SK-N-SH treated with all-trans-retinoic acid at 6 μM for 48 hours (cell line): Measurements from ENCODE around the gene RNF215.

Experiments
- ATAC-seq: fragments of 200-7000 bp; cut with Tn5 transposase; 3 replicates; pipeline ENCODE4 v1.9.1; 2020; ENCODE audit warnings: mild to moderate bottlenecking, moderate library complexity
- BACH2 ChIP-seq: fragments of 250-450 bp; sonication (Bioruptor Pico); IDR thresholded peaks from 2 replicates; pipeline ENCODE4 v1.9.0; 2021; ENCODE audit warnings: mild to moderate bottlenecking, borderline replicate concordance
- CREB5 ChIP-seq: fragments of 250-450 bp; sonication (Bioruptor Pico); IDR thresholded peaks from 2 replicates; pipeline ENCODE4 v1.5.1; 2020; ENCODE audit warnings: low read depth, mild to moderate bottlenecking, moderate library complexity
- CSDC2 ChIP-seq: fragments of 250-450 bp; sonication (Bioruptor Pico); IDR thresholded peaks from 2 replicates; pipeline ENCODE4 v1.5.0; 2020; ENCODE audit warnings: mild to moderate bottlenecking, moderate library complexity
- CSRNP3 ChIP-seq: fragments of 250-450 bp; sonication (Bioruptor Pico); IDR thresholded peaks from 2 replicates; pipeline ENCODE4 v1.5.1; 2021; ENCODE audit warnings: mild to moderate bottlenecking, moderate library complexity
- GLIS3 ChIP-seq: fragments of 250-450 bp; sonication (Bioruptor Pico); IDR thresholded peaks from 2 replicates; pipeline ENCODE4 v1.5.0; 2020; ENCODE audit warnings: mild to moderate bottlenecking, moderate library complexity
- ISL1 ChIP-seq: fragments of 250-450 bp; sonication (Bioruptor Pico); IDR thresholded peaks from 2 replicates; pipeline ENCODE4 v2.1.2; 2022; ENCODE audit warnings: mild to moderate bottlenecking, moderate library complexity
- OSR1 ChIP-seq: fragments of 250-450 bp; sonication (Bioruptor Pico); IDR thresholded peaks from 2 replicates; pipeline ENCODE4 v1.8.0; 2022; ENCODE audit warnings: moderate library complexity, mild to moderate bottlenecking, inconsistent platforms
- PPARA ChIP-seq: fragments of 250-450 bp; sonication (Bioruptor Pico); IDR thresholded peaks from 2 replicates; pipeline ENCODE4 v1.5.0; 2020; ENCODE audit warnings: mild to moderate bottlenecking, borderline replicate concordance
- RARB ChIP-seq: fragments of 250-450 bp; sonication (Bioruptor Pico); IDR thresholded peaks from 2 replicates; pipeline ENCODE4 v1.8.0; 2021; ENCODE audit warnings: mild to moderate bottlenecking, moderate library complexity
- SNAI2 ChIP-seq: fragments of 250-450 bp; sonication (Bioruptor Pico); IDR thresholded peaks from 2 replicates; pipeline ENCODE4 v1.5.0; 2020; ENCODE audit warnings: mild to moderate bottlenecking, moderate library complexity
- TOX ChIP-seq: fragments of 250-450 bp; sonication (Bioruptor Pico); IDR thresholded peaks from 2 replicates; pipeline ENCODE4 v1.8.0; 2021; ENCODE audit warnings: mild to moderate bottlenecking, moderate library complexity, borderline replicate concordance
- ZC3H10 ChIP-seq: fragments of 250-450 bp; sonication (Bioruptor Pico); IDR thresholded peaks from 2 replicates; pipeline ENCODE4 v1.5.1; 2021; ENCODE audit warnings: mild to moderate bottlenecking, moderate library complexity
- ZFP3 ChIP-seq: fragments of 250-450 bp; sonication (Bioruptor Pico); IDR thresholded peaks from 2 replicates; pipeline ENCODE4 v1.5.0; 2020; ENCODE audit warnings: mild to moderate bottlenecking, moderate library complexity
- ZFP30 ChIP-seq: fragments of 450-650 bp; formaldehyde crosslinking; IDR thresholded peaks from 2 replicates; pipeline ENCODE4 v1.5.0; 2022; ENCODE audit warnings: mild to moderate bottlenecking, moderate library complexity
- ZNF565 ChIP-seq: fragments of 450-650 bp; formaldehyde crosslinking; conservative IDR thresholded peaks from 2 replicates; pipeline ENCODE4 v1.5.0; 2020; ENCODE audit warnings: low read depth, mild to moderate bottlenecking, moderate library complexity
- ZNF70 ChIP-seq: fragments of 450-650 bp; formaldehyde crosslinking; IDR thresholded peaks from 2 replicates; pipeline ENCODE4 v1.5.0; 2020; ENCODE audit warnings: mild to moderate bottlenecking, moderate library complexity
- TF ChIP-seq, protein P1 (sequence below): fragments of 250-450 bp; sonication (Bioruptor Pico); IDR thresholded peaks from 2 replicates; pipeline ENCODE4 v1.5.0; 2020; ENCODE audit warnings: mild to moderate bottlenecking, moderate library complexity

RNF215 gene

GRCh38 chr22:30358541-30358940, 28.7 kb downstream of the RNF215 start:
- no peak for ATAC-seq
- TF ChIP-seq RARB (no peak), ZNF70 (CRISPR knock-in tag) (no peak), CSRNP3 (CRISPR knock-in tag) (no peak), ISL1 (CRISPR knock-in tag) (no peak)

- TF ChIP-seq OSR1: no peak
- no peak for TF ChIP-seq CREB5
- TF ChIP-seq CSDC2: no peak
- TF ChIP-seq GLIS3: no peak
- TF ChIP-seq ZFP30 (CRISPR knock-in tag): no peak
- TF ChIP-seq, protein P1, sequence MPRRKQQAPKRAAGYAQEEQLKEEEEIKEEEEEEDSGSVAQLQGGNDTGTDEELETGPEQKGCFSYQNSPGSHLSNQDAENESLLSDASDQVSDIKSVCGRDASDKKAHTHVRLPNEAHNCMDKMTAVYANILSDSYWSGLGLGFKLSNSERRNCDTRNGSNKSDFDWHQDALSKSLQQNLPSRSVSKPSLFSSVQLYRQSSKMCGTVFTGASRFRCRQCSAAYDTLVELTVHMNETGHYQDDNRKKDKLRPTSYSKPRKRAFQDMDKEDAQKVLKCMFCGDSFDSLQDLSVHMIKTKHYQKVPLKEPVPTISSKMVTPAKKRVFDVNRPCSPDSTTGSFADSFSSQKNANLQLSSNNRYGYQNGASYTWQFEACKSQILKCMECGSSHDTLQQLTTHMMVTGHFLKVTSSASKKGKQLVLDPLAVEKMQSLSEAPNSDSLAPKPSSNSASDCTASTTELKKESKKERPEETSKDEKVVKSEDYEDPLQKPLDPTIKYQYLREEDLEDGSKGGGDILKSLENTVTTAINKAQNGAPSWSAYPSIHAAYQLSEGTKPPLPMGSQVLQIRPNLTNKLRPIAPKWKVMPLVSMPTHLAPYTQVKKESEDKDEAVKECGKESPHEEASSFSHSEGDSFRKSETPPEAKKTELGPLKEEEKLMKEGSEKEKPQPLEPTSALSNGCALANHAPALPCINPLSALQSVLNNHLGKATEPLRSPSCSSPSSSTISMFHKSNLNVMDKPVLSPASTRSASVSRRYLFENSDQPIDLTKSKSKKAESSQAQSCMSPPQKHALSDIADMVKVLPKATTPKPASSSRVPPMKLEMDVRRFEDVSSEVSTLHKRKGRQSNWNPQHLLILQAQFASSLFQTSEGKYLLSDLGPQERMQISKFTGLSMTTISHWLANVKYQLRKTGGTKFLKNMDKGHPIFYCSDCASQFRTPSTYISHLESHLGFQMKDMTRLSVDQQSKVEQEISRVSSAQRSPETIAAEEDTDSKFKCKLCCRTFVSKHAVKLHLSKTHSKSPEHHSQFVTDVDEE (CRISPR knock-in tag): no peak
- no peak for TF ChIP-seq CSRNP3 (CRISPR knock-in tag)
- no peak for TF ChIP-seq ZNF70 (CRISPR knock-in tag)
- no peak for TF ChIP-seq SNAI2
- TF ChIP-seq TOX (CRISPR knock-in tag): no peak
- TF ChIP-seq ISL1 (CRISPR knock-in tag): no peak
- TF ChIP-seq RARB: no peak
- ATAC-seq: no peak
Measured at GRCh38 chr22:30357650-30358215, 29.5 kb downstream of the RNF215 start.

- TF ChIP-seq SNAI2: no peak
- TF ChIP-seq RARB: no peak
- no peak for TF ChIP-seq ZFP3 (CRISPR knock-in tag)
- TF ChIP-seq ZNF70 (CRISPR knock-in tag): no peak
- no peak for TF ChIP-seq ZNF565 (CRISPR knock-in tag)
- TF ChIP-seq BACH2: no peak
- TF ChIP-seq CSRNP3 (CRISPR knock-in tag): no peak
- ATAC-seq: peak; percentile 26
Measured at GRCh38 chr22:30357236-30357570, 30.0 kb downstream of the RNF215 start.

- peak; percentile 97 for ATAC-seq
- TF ChIP-seq ZNF70 (CRISPR knock-in tag) (no peak), PPARA (CRISPR knock-in tag) (no peak), ZFP30 (CRISPR knock-in tag) (no peak), ZC3H10 (CRISPR knock-in tag) (no peak), CSDC2 (no peak)
Measured at GRCh38 chr22:30356449-30357235, 30.6 kb downstream of the RNF215 start, which contains the start of the genes CCDC157 and SF3A1. Gene CCDC157 (plus strand): TSS chr22:30357007. CDS start chr22:30366001, 8,994 bp downstream. Gene SF3A1 (minus strand): TSS chr22:30356894. CDS start chr22:30356792, 102 bp downstream.
